Testis (tissue), 2 donors: ENCODE data around the gene CCL26.

Source experiments
- CTCF ChIP-seq, 3 experiments: fragments of 450-650 bp in 2 of 3; fragments of 200-600 bp in 1 of 3; sonication (generic) in 1 of 3; IDR thresholded peaks; one replicate each; pipeline ENCODE4 v1.5.1; 2016 to 2019; ENCODE audit warnings: antibody characterized with exemption in 3 of 3, mild to moderate bottlenecking in 2 of 3, moderate library complexity in 1 of 3
- POLR2A ChIP-seq: fragments of 450-650 bp; IDR thresholded peaks from one replicate; pipeline ENCODE4 v1.6.1; 2017; ENCODE audit warnings: antibody characterized with exemption, mild to moderate bottlenecking, moderate library complexity

GRCh38 chr7:75819711-75820110 lies 47.7 kb upstream of the CCL26 start:
- no peak for TF ChIP-seq CTCF (IDR thresholded peaks at IDR 0.05)
- TF ChIP-seq POLR2A, result no peak
